CD4-positive, alpha-beta memory T cell (primary cell): ENCODE results near the gene PBX1. TPM values are rescaled to one million over a fixed set of nuclear protein-coding genes. Genes with fewer than 3 reads are reported as not detected.

Experiments used
- CTCF ChIA-PET: fragments of 350-600 bp; sonication (Branson Sonifier 250); formaldehyde crosslinking; loops from one replicate; lab custom pipeline; 2021; ENCODE audit warnings: inconsistent platforms; ENCODE audit not compliant: partially characterized antibody; lab: Charles Lee
- POLR2A ChIA-PET: fragments of 350-600 bp; sonication (Branson Sonifier 250); formaldehyde crosslinking; loops from one replicate; lab custom pipeline; 2021; ENCODE audit not compliant: partially characterized antibody; lab: Charles Lee
- DNase-seq, 5 donors: peaks; one replicate each; pipeline versions ENCODE4 v3.0.0 to v3.0.0-alpha.2; 2020 to 2022; ENCODE audit warnings: mixed read lengths in 1 of 5
- H3K27ac ChIP-seq: one replicate; pipeline ENCODE4 v1.7.0; 2013; ENCODE audit warnings: low read depth, low read length
- H3K27me3 ChIP-seq: 2 replicates; pipeline ENCODE4 v1.7.0; 2013; ENCODE audit warnings: mild to moderate bottlenecking, low read length, moderate library complexity; ENCODE audit not compliant: insufficient read depth
- H3K36me3 ChIP-seq: 2 replicates; pipeline ENCODE4 v1.7.0; 2013; ENCODE audit warnings: mild to moderate bottlenecking, low read length, moderate library complexity; ENCODE audit not compliant: insufficient read depth
- H3K4me1 ChIP-seq: 2 replicates; pipeline ENCODE4 v1.7.0; 2013; ENCODE audit warnings: mild to moderate bottlenecking, low read length, moderate library complexity; ENCODE audit not compliant: insufficient read depth
- H3K4me3 ChIP-seq, 2 donors: one replicate each; pipeline ENCODE4 v1.7.0; 2013; ENCODE audit warnings: low read length in 2 of 2, mild to moderate bottlenecking in 1 of 2
- H3K9me3 ChIP-seq, 2 donors: one replicate each; pipeline ENCODE4 v1.7.0; 2013; ENCODE audit warnings: low read length in 2 of 2, control low read depth in 1 of 2; ENCODE audit not compliant: control insufficient read depth in 1 of 2
- H3K27ac Mint-ChIP-seq, 7 donors: one replicate each; pipeline ENCODE4 v1.8.0; 2020 to 2021; ENCODE audit warnings: mixed read lengths in 7 of 7, mild to moderate bottlenecking in 6 of 7, inconsistent platforms in 3 of 7, moderate library complexity in 3 of 7
- H3K27me3 Mint-ChIP-seq, 2 donors: one replicate each; pipeline ENCODE4 v1.8.0; 2020 to 2021; ENCODE audit warnings: mixed read lengths in 2 of 2
- H3K36me3 Mint-ChIP-seq, 2 donors: one replicate each; pipeline ENCODE4 v1.8.0; 2020 to 2021; ENCODE audit warnings: mixed read lengths in 2 of 2, inconsistent platforms in 1 of 2, mild to moderate bottlenecking in 1 of 2
- H3K4me1 Mint-ChIP-seq, 4 donors: one replicate each; pipeline ENCODE4 v1.8.0; 2020 to 2021; ENCODE audit warnings: mixed read lengths in 4 of 4, mild to moderate bottlenecking in 1 of 4
- H3K4me3 Mint-ChIP-seq, 8 donors: one replicate each; pipeline ENCODE4 v1.8.0; 2020 to 2021; ENCODE audit warnings: mixed read lengths in 8 of 8, mild to moderate bottlenecking in 7 of 8, moderate library complexity in 6 of 8, inconsistent platforms in 3 of 8
- H3K9me3 Mint-ChIP-seq, 8 donors: one replicate each; pipeline ENCODE4 v1.8.0; 2020 to 2021; ENCODE audit warnings: mixed read lengths in 8 of 8, mild to moderate bottlenecking in 5 of 8, inconsistent platforms in 3 of 8, moderate library complexity in 1 of 8
- intact Hi-C: fragments of 100-400 bp; cut with micrococcal nuclease; formaldehyde crosslinking; loops from one replicate; pipeline ENCODE4 v1.15.1; 2023
- polyA plus RNA-seq, 2 donors: library from polyadenylated mRNA; unstranded; fragments of 300-500 nt; fragmentation: Illumina TruSeq; gene quantifications; one replicate each; pipeline ENCODE4 v1.2.3, GENCODE V29; 2021
- total RNA-seq, 2 experiments: library from RNA; stranded (reverse); gene quantifications; one replicate each; pipeline ENCODE4 v1.2.3, GENCODE V29; 2021

Gene PBX1
- total and polyA plus RNA-seq, 4 experiments from 2014 or later: 0.06 to 0.70 (median 0.53) TPM; not detected in 1

- no peak overlapping the region for H3K27ac ChIP-seq
- H3K27ac Mint-ChIP-seq: no peak overlapping the region
- no peak overlapping the region for H3K4me3 ChIP-seq
- H3K9me3 ChIP-seq: peaks cover 0 to 3% of the 10 kb centered on the region in 2 donors
- intact Hi-C loops: no loop called here
- no peaks in the 10 kb centered on the region for H3K36me3 ChIP-seq
- DNase-seq: no peak
- no peaks in the 10 kb centered on the region for H3K4me1 ChIP-seq
- no peak overlapping the region for H3K4me3 Mint-ChIP-seq
- no peaks in the 10 kb centered on the region for H3K27me3 ChIP-seq
- peaks cover 0 to 1% (median 0%) of the 10 kb centered on the region in 4 donors for H3K4me1 Mint-ChIP-seq
- CTCF ChIA-PET: no interaction called here
- peaks cover 0 to 1% of the 10 kb centered on the region in 2 donors for H3K27me3 Mint-ChIP-seq
- H3K36me3 Mint-ChIP-seq: no peaks in the 10 kb centered on the region
- POLR2A ChIA-PET: no interaction called here
- peaks cover 0 to 10% (median 2%) of the 10 kb centered on the region in 8 donors for H3K9me3 Mint-ChIP-seq
These were observed 109.8 kb downstream of the PBX1 start for GRCh38 chr1:164668491-164669400.

- intact Hi-C loops: no loop called here
- no peak overlapping the region for H3K4me3 Mint-ChIP-seq
- ChIA-PET CTCF (no interaction called here), POLR2A (no interaction called here)
- H3K27ac Mint-ChIP-seq: no peak overlapping the region
- H3K4me1 Mint-ChIP-seq: peaks cover 0 to 1% (median 0%) of the 10 kb centered on the region in 4 donors
- H3K9me3 ChIP-seq: no peaks in the 10 kb centered on the region
- peaks cover 0 to 10% (median 2%) of the 10 kb centered on the region in 8 donors for H3K9me3 Mint-ChIP-seq
- H3K36me3 Mint-ChIP-seq: no peaks in the 10 kb centered on the region
- peaks cover 0 to 1% of the 10 kb centered on the region in 2 donors for H3K27me3 Mint-ChIP-seq
- no peaks in the 10 kb centered on the region for H3K27me3 ChIP-seq
- no peak for DNase-seq
- H3K4me1 ChIP-seq: no peaks in the 10 kb centered on the region
- H3K4me3 ChIP-seq: no peak overlapping the region
- no peaks in the 10 kb centered on the region for H3K36me3 ChIP-seq
- no peak overlapping the region for H3K27ac ChIP-seq
These were observed 111.0 kb downstream of the PBX1 start for GRCh38 chr1:164670026-164670425.

- no peak for DNase-seq
- no peaks in the 10 kb centered on the region for H3K9me3 ChIP-seq
- Mint-ChIP-seq H3K4me1 (peaks cover 0 to 1% (median 0%) of the 10 kb centered on the region in 4 donors), H3K9me3 (peaks cover 0 to 10% (median 2%) of the 10 kb centered on the region in 8 donors), H3K27me3 (peaks cover 0 to 1% of the 10 kb centered on the region in 2 donors), H3K4me3 (no peak overlapping the region), H3K36me3 (no peaks in the 10 kb centered on the region), H3K27ac (no peak overlapping the region)
- H3K4me1 ChIP-seq: no peaks in the 10 kb centered on the region
- POLR2A ChIA-PET: no interaction called here
- H3K36me3 ChIP-seq: no peaks in the 10 kb centered on the region
- intact Hi-C loops: no loop called here
- H3K4me3 ChIP-seq: no peak overlapping the region
- H3K27me3 ChIP-seq: no peaks in the 10 kb centered on the region
- CTCF ChIA-PET: no interaction called here
- no peak overlapping the region for H3K27ac ChIP-seq
These were observed 111.8 kb downstream of the PBX1 start for GRCh38 chr1:164670786-164671185.

GRCh38 chr1:164671323-164671965 is 112.5 kb downstream of the PBX1 start:
- H3K27me3 Mint-ChIP-seq: peaks cover 0 to 1% of the 10 kb centered on the region in 2 donors
- no peaks in the 10 kb centered on the region for H3K27me3 ChIP-seq
- no peaks in the 10 kb centered on the region for H3K4me1 ChIP-seq
- no peak overlapping the region for H3K4me3 ChIP-seq
- H3K27ac ChIP-seq: no peak overlapping the region
- H3K4me1 Mint-ChIP-seq: peaks cover 0 to 1% (median 0%) of the 10 kb centered on the region in 4 donors
- no peak overlapping the region for H3K27ac Mint-ChIP-seq
- H3K9me3 ChIP-seq: no peaks in the 10 kb centered on the region
- ChIA-PET POLR2A (no interaction called here), CTCF (no interaction called here)
- intact Hi-C loops: no loop called here
- H3K36me3 Mint-ChIP-seq: no peaks in the 10 kb centered on the region
- DNase-seq: no peak
- H3K36me3 ChIP-seq: no peaks in the 10 kb centered on the region
- H3K4me3 Mint-ChIP-seq: no peak overlapping the region
- peaks cover 0 to 10% (median 2%) of the 10 kb centered on the region in 8 donors for H3K9me3 Mint-ChIP-seq

- Histone ChIP-seq H3K4me3 (no peak overlapping the region), H3K27ac (no peak overlapping the region), H3K36me3 (no peaks in the 10 kb centered on the region), H3K27me3 (no peaks in the 10 kb centered on the region), H3K9me3 (no peaks in the 10 kb centered on the region), H3K4me1 (no peaks in the 10 kb centered on the region)
- Mint-ChIP-seq H3K36me3 (no peaks in the 10 kb centered on the region), H3K27ac (no peak overlapping the region), H3K4me1 (peaks cover 0 to 1% (median 0%) of the 10 kb centered on the region in 4 donors), H3K9me3 (peaks cover 0 to 10% (median 2%) of the 10 kb centered on the region in 8 donors), H3K4me3 (no peak overlapping the region), H3K27me3 (peaks cover 0 to 1% of the 10 kb centered on the region in 2 donors)
- no peak for DNase-seq
- ChIA-PET POLR2A (no interaction called here), CTCF (no interaction called here)
- intact Hi-C loops: no loop called here
These were observed 113.1 kb downstream of the PBX1 start for GRCh38 chr1:164671966-164672571.

- no peak overlapping the region for H3K4me3 Mint-ChIP-seq
- ChIA-PET POLR2A (no interaction called here), CTCF (no interaction called here)
- peaks cover 0 to 1% (median 0%) of the 10 kb centered on the region in 4 donors for H3K4me1 Mint-ChIP-seq
- H3K36me3 ChIP-seq: no peaks in the 10 kb centered on the region
- no peaks in the 10 kb centered on the region for H3K9me3 ChIP-seq
- H3K4me3 ChIP-seq: no peak overlapping the region
- H3K27me3 ChIP-seq: no peaks in the 10 kb centered on the region
- no peak for DNase-seq
- H3K27ac Mint-ChIP-seq: no peak overlapping the region
- H3K27ac ChIP-seq: no peak overlapping the region
- peaks cover 0 to 1% of the 10 kb centered on the region in 2 donors for H3K27me3 Mint-ChIP-seq
- no peaks in the 10 kb centered on the region for H3K4me1 ChIP-seq
- intact Hi-C loops: no loop called here
- H3K9me3 Mint-ChIP-seq: peaks cover 0 to 10% (median 2%) of the 10 kb centered on the region in 8 donors
- no peaks in the 10 kb centered on the region for H3K36me3 Mint-ChIP-seq
These were observed 113.6 kb downstream of the PBX1 start for GRCh38 chr1:164672588-164672987.
